Measurements from ENCODE around the gene FAM221A.
"Not testable (repeated sequence)": the region's sequence is repeated elsewhere in the genome, so short reads cannot be mapped to it uniquely, and the experiment has no call there.

Gene FAM221A

GRCh38 chr7:23709081-23709750, 29.2 kb downstream of the FAM221A start:
- DNase-seq = no peak

DNA sequence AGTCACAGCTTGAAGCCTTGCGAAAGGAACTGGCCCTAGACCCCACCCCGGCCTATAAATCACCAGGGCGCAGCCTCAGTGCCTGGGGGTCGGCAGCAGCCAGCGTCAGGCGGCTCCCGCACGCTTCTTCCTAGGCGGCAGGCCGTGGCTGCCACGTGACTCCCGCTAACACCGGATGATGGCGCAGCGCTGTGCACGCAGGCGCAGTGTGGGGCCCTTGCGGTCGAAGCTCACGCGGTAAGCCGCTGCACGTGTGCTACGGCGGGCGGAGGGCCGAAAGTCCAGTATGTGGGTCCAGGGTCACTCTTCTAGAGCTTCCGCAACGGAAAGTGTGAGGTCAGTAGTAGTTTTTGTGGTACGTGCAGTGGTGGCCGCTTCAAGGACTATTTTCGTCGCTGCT, 30.0 kb downstream of the FAM221A start, which contains the start of gene STK31:
TSS of gene STK31 (plus strand) at position 220 of the 400 bp plus-strand sequence. CDS start at position 287, 67 bp downstream.
- DNase-seq = no peak

DNA sequence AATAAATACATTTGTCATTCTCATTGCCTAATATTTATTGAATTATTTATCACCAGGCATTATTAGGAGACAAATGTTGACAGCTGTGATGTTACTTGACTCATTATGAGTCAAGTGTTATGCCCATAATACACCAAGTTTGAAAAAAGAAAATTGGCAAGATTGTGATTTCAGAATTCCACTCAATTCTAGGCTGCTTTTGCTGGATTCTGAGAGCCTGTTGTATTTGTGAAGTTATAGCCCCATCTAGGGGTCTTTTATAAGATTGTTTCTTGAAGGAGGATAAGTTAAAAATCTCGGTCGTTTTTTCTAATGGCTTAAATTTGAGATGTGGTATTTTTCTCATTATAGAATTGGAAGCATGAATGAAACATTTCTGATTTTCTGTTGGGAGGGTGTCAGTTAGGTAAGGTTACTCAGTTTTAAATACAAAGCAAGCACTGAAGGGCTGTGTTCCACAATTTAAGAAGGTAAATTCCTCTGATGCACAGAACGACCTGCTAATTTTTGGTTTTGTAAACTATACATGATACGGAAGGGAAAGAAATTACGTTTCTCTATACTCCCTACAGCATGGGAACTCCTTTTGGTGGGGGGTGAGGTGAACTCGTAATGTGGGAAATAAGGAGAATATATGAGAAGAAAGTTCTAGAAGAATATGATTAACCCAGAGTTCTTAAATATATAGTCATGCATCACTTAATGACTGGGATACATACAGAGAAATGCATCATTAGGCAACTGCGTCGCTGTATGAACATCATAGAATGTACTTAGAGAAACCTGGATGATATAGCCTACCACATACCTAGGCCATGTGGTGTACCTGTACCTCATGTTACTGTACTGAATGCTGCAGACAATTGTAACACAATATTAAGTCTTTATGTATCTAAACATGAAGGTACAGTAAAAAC, 32.6 kb downstream of the FAM221A start:
- DNase-seq = no peak

DNA sequence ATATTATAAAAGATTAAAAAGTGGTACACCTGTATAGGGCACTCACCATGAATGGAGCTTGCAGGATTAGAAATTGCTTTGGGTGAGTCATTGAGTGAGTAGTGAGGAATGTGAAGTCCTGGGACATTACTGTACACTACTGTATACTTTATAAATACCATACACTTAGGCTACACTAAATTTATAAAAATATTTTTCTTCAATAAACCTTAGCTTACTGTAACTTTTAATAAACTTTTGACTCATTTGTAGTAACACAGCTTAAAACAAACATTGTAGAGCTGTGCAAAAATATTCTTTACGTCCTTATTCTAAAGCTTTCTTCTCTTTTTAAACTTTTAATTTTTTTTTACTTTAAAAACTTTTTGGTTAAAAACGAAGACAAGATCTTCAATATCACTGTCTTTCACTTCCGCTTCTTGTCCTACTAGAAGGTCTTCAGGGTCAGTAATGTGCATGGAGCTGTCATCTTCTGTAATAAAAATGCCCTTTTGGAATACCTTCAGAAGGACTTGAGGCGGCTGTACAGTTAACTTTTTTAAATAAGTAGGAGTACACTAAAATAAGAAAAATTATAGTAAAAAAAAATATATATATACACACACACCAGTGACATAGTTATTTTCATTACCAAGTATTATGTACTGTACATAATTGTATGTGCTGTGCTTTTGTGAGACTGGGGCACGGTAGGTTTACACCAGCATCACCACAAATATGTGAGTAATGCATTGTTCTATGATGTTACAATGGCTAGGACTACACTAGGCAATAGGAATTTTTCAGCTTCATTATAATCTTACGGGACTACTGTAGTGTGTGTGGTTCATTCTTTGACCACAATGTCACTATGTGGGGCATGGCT, 33.5 kb downstream of the FAM221A start:
- DNase-seq = no peak

DNA sequence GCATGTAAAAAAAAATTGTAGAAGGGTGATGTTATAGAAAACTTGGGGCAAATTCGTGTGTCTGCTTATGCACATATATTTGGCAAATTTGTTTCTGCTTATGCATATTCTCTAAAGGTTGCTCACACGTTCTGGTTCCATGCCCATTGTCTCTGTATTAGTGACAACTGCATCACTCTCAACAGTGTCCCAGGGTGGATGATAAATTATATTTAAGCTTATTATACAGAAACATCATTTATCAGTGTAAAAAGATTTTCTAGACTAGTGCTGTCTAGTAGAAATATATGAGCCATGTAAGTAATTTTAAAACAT, 34.1 kb downstream of the FAM221A start:
- no peak for DNase-seq

DNA sequence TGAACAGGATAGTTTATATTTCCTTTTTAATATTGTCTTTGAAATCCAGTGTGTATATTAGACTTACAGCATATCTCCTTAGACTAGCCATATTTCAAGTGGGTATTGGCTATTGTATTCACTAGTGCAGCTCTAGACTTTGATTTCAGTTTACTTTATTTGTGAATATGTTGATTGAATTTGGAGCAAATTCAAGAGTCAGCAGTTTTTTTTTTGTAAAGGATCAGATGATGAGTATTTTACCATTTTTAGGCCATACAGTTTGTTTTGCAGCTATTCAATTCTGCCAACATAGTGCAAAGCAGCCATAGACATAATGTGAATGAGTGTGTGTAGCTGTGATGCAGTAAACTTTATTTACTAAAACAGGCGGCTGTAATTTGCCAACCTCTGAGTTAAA, 34.6 kb downstream of the FAM221A start:
- DNase-seq = no peak

- no peak for DNase-seq
Measured at GRCh38 chr7:23715099-23715498, 35.1 kb downstream of the FAM221A start.

DNA sequence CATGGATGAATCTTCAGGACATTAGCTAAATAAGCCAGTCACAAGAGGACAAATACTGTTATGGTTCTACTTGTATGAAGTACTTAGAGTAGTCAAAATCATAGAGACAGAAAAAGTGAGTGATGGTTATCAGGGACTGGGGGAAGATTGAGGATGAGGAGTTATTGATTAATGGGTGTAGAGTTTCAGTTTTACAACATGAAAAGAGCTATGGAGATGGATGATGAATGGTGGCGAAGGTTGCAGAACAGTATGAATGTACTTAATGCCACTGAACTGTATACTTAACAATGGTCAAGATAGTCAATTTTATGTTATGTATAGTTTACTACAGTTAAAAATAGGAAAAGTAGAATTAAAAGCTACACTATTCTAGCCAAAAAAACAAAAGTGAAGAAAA, 37.8 kb downstream of the FAM221A start:
- no peak for DNase-seq

- no peak for DNase-seq
Measured at GRCh38 chr7:23721456-23721855, 41.5 kb downstream of the FAM221A start.

GRCh38 chr7:23722587-23723216, 42.7 kb downstream of the FAM221A start:
- not testable (repeated sequence) for DNase-seq

GRCh38 chr7:23724113-23724512, 44.1 kb downstream of the FAM221A start:
- not testable (repeated sequence) for DNase-seq

- no peak for DNase-seq
Measured at GRCh38 chr7:23742051-23742450, 62.1 kb downstream of the FAM221A start.

DNA sequence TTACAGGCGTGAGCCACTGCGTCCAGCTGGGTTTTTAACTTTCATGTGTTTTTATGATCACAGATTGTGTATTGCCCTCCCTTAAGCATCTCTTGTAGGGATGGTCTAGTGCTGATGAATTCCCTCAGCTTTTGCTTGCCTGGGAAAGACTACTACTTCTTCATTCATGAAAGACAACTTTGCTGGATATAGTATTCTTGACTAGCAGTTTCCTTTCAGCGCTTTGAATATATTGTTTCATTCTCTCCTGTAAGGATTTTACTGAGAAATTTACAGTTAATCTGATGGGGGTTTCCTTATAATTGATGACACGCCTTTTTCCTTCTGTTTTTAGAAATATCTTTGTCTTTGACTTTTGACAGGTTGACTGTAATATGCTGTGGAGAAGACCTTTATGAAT, 63.2 kb downstream of the FAM221A start:
- no peak for DNase-seq

- DNase-seq = no peak
Measured at GRCh38 chr7:23746629-23747028, 66.6 kb downstream of the FAM221A start.

DNA sequence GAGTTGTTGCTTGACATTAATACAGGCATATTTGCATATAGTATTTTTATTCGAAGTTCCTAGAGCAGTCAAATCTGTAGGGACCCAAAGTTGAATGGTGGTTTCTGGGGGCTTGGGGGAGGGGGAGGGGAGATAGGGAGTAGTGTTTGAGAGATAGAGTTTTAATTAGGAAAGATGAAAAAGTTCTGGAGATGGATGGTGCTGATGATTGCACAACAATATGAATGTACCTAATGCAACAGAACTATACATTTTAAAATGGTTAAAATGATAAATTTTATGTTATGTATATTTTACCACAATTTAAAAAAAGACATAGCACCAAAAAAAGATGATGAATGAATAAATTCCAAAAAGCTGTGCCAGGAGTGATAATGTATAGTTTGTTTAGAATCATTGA, 71.9 kb downstream of the FAM221A start:
- no peak for DNase-seq

All from activated CD4-positive, CD25-positive, alpha-beta regulatory T cell treated with anti-CD3 and anti-CD28 coated beads, Interleukin-2, amount 50 U/mL, for 72 hours (primary cell).